Measurements from ENCODE around the gene CSNK2A1.
A peak's percentile ranks its signal among the peaks of the same experiment; 100 is the strongest.

CSNK2A1 gene

DNA sequence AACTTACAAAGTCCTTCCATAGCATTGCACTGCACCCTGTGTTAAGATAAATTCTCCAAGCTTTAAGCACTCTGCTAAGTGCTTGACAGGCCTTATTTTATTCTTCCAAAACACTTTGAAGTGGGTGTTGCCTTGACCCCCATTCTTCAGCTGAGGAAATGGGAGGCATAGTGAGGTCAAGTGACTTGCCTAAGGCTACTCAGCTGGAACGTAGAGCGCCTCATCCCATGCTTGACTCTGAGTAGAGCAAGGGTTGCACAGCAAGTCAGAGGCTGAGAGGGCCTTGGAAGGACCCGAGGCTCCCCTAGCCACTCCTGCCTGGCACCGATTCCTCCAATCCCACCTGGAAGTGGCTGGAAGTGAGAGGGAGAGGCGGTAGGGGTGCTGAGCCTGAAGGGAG, 19.6 kb upstream of the CSNK2A1 start:
- DNase-seq, result no peak

DNA sequence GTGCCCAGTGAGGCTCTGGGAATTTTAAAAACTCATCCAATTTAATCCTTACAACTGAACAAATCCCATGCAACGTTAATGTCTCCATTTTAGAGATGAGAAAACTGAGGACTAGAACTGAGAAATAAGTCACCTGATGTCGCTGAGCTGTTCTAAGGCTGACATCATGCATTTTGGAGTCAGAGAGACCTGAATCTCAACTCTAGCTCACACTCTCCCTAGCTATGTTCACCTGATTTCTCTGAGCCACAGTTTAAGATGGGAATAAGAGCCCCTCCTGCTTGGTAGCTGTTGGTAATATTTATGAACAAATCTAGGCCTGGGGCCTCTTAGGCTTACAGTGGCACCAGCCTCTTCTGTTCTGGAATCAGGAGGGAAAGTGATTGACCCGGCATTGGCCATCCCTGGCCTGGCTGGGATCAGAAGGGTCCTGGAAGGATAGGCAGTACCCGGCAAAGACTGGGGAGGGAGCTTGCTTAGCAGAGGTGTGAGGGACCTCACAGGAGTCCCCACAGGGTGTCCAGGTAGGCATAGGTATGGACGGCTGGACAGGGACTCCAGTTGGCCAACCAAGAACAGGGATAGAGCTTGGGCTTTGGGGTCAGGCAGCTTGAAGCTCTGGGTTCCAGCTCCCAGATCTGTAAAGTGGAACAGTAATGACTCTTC, 18.8 kb upstream of the CSNK2A1 start:
- no peak for DNase-seq

DNA sequence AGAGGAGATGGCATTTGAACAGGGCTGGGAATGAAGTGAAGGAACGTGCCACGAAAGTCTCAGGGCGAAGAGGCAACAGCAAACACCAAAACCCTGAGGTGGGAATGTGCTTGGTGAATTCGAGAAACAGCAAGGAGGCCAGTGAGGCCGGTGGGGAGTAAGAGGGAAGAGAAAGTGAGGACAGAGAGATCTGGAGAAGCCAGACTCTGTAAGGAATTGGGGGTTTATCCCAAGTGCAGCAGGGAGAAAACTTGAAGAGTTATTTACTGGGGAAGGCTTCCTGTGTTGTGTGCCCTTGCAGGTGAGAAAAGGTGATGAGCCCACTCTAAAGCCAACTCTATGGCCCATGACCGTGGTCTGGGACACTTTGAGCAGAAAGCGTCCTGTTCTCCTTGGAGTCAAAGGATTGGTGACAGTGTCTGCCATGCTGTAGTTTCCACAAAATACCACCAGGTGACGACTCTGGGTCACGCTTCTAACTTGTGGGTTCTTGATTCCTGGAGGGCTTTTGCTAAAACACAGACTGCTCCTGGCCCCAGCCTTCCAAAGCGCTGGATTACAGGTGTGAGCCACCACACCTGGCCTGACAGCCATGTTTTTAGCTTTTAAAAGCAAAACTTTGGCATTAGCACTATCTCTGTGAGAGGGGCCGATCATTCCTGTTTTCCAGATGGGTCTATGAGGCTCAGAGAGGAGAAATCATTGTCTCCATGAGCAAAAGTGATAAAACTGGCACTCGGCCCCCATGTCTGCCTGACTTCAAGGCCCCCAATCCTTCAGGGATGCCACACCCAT, 18.0 kb upstream of the CSNK2A1 start:
- peak; percentile 34 for DNase-seq

DNA sequence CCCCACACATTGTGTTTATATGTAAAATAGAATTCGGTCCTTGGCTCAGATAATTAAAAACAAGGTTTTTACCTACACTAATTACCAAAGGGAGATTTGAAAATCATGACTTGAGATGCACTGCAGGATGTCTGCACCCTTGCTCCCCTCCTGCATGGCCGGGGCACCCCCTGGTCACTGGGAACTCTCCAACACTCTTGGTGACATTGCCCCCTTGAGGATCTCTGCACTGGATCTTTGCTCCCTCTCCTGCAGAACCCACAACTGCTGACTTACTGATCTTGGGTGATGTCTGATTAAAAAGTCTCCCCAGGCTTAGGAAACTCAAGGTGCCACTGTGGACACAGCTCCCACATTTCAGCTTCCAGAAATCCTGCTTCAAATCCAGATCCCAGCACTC, 17.1 kb upstream of the CSNK2A1 start:
- DNase-seq, result no peak

DNA sequence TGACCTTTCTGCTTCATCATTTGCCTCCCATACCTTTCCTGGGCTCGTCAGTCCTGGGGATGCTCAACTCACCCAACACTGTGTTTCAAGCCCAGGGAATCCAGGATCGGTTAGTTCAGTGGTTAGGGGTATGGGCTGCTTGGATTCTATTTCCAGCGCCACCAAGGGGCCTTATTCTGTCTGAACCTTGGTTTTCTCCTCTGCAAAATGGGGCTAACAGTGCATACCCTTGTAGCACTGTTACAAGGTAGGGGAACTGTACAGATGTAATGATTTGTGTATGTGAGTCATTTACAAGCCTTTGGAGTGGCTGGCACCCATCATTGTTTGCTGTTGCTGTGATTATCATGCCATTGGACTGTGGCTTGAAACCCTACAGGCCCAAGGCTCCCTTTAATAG, 14.5 kb upstream of the CSNK2A1 start:
- DNase-seq, result no peak

DNA sequence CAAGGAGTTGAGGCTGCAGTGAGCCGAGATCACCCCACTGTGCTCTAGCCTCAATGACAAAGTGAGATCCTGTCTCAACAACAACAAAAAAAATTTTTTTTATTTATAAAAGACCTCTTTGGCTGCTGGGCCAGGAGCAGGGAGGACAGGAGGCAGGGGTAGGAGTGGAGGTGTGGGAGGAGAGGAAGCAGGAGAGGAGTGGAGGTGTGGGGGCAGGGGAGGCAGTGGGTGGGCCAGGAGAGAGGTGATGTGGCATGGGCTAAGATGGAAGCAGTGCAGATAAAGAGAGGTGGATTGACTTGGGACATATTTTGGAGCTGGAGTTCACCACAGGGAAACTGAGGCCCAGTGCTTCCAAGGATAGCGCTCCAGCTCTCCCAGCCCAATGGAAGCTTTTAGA, 13.4 kb upstream of the CSNK2A1 start:
- DNase-seq, result no peak

DNA sequence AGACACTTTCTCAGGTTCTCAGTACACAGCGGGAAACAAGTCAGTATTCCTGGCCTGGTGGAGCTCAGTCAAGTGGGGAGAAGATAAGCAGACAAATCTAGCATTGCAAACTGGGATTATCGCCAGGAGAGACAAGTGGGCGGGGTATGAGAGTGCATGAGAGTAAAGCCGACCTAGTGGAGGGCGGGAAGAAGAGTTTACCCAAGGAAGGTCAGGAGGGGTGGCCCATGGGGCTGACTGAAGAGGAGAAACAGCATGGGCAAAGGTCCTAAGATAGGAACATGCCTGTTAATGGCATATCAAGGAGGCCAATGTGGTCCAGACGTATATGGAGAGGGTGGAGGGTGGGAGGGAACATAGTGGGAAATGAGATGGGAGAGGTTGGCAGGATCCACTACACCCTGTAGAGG, 12.4 kb upstream of the CSNK2A1 start:
- DNase-seq, result peak; percentile 50

DNA sequence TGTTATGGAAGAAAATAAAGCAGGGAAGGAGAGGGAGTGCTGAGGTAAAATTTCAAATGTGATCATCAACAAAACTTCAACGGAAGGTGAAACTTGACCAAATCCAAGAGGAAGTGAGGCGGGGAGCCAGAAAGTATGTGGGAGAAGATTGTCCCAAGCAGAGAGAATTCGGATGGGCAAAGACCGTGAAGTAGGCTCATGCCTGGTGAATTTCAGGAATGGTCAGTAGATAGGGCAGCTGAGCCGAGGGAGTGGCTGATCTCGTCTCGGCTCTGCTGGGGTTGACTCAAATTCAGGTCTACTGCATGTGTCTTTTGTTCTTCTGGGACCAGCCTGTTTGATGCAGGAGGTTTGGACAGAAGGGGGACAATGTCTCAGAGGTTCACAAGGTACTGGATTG, 7.0 kb upstream of the CSNK2A1 start:
- no peak for DNase-seq

DNA sequence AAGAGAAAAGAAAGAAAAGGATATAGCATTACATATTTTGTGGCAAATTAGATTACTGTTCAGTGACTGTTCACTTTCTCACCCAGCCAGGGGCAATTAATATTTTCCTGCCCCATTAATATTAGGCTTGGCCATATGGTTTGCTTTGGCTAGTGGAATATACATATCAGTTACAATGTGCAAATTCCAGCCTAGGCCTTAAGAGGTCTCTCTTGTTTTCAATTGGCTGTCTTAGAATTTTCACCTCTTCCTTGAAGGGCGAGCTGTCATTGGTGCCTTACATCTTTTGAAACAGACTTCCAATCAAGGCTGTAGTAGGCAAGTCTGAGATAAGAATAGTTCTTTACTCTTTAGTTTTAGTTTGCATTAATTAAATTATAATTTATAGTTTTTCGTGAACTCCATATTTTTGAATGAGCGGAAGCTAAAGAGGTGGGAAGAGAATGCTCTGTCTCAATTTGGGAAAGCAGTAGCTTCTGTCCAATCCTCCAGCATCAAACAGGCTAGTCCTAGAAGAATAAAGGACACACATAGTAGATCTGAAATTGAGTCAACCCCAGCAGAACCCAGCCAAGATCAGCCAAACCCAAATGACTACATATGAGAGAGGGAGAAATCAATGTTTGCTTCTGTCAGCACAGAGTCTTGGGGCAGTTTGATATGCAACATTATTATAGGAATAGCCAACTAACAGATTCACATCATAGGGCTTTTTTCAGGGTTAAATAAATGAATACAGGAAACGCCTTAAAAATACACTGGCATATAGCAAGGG, 6.3 kb upstream of the CSNK2A1 start:
- DNase-seq, result no peak

DNA sequence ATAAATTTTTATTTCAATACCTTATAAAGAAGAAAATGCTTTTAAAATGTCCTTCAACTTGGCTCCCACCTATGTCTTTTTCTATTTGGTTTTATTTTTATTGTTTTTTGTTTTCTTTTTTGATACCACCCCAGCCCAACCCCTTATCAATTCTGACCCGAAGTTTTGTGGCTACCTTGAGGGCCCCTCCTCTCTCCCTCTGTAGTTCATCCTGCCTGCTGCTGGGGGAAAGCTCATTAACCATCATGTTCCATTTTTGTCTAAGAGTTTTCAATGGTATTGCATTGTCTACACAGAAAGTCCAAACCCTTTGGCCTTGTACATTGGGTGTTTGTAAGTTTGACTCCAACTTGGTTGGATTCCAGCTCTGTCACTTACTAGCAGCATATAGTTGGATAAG, 5.3 kb upstream of the CSNK2A1 start:
- no peak for DNase-seq

DNA sequence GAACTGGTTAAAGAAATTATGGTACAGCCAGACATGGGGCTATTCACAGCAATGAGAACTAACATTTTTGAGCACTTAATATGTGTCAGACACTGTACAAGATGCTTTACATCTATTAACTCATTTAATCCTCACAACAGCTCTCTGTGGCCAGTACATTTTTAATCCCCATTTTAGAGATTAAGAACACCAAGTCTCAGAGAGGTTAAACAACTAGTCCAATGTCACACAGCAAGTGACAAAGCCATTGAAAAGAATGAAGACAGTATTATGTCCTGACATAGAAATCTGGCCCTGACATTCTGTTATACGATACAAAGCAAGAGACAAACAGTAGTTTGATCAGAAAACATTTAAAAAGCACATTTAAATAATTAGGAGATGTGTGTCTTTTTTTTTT, 3.8 kb upstream of the CSNK2A1 start:
- no peak for DNase-seq

DNA sequence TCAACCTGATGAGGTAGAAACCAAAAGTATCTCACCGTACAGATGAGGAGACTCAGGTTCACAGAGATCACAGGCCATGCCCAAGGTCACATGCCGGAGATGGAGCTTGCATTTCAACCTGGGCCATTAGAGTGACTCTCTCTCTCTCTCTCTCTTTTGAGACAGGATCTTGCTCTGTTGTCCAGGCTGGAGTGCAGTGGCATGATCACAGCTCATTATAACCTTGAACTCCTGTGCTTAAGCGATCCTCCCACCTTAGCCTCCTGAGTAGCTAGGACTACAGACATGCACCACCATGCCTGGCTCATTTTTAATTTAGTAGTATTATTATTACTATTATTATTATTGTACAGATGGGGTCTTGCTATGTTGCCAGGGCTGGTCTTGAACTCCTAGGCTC, 2.8 kb upstream of the CSNK2A1 start:
- DNase-seq, result no peak

DNA sequence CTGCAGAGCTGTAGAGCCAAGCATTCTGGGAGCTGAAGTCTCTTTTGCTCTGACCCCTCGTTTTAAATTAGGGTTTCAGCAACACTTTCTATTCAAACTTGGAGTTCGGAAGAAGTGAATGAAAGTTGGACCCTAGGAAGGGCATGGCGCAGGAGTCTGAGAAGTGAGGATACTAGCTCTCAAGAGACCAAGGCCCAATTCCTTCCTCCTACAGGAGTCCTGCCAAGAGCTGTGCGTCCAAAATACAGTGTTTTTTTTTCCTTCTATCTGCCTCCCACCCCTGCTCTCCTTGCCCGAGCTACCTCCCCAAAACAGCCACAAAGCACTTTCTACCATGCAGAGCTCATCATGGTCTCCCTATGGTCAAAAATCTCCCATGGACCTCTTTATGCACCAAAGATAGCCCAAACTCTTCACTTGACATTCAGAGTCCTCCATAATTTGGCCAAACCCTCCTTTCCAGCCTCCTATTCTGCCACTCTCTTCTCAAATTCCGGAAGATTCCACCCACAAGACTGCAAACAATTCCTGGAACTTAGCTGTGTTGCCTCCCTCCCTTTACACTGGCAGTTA, 649 bp upstream of the CSNK2A1 start:
- DNase-seq, result no peak

DNA sequence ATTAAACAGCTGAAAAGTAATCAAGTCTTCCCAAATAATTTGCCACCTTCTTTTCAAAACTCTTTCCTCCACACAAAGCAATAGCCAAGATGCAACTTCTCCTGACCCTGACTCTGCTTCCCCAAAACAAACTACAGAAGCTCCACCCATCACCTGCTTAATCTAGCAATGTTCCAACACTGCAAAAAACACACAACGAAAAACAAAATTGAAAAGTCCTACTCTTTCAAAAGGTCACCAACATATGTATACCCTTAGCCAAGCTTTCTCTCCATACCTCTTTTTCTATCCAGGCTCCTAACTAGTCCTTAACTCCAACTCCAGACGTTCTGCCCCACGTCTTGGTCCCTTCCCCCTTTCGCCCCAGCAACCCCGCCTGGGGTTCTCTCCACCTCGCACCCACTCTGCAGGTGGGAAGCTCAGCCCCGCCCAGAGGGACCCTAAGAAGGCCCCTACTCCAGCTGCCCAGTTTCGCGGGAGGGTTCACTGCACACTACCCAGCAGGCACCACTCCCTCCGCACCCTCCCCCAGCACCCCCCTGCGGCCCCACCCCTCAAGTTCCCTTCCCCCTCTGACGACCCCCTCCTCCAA, 717 bp downstream of the CSNK2A1 start:
- no peak for DNase-seq

DNA sequence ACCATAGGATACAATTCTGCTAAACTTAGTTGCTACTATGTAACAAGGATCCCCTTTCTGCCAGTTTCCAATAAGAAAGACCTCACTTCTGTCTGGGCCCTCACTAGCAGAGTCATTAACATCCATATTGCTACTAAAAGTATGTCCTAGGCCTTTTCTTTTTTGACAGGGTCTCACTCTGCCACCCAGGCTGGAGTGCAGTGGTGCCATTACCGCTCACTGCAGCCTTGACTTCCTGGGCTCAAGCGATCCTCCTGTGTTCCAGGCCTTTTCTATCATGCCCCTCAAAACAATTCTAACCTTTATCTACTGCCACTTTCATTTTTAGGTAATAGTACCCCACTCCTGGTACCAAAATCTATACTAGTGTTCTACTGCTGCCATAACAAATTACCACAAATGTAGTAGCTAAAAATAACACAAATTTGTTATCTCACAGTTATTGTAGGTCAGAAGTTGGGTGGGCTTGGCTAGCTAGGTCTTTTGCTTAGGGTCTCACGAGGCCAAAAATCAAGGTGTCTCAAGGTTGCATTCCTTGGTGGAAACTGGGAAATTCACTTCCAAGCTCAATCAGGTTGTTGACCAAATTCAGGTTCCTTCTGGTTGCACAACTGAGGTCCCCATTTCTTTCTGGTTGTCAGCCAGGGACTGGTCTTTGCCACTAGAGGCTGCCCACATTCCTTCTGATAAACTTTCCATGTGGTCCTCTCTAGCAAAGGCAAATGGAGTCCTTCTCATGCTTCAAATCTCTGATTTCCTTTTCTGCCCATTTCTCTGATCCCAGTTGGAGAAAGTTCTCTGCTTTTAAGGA, 3.0 kb downstream of the CSNK2A1 start:
- DNase-seq, result no peak

DNA sequence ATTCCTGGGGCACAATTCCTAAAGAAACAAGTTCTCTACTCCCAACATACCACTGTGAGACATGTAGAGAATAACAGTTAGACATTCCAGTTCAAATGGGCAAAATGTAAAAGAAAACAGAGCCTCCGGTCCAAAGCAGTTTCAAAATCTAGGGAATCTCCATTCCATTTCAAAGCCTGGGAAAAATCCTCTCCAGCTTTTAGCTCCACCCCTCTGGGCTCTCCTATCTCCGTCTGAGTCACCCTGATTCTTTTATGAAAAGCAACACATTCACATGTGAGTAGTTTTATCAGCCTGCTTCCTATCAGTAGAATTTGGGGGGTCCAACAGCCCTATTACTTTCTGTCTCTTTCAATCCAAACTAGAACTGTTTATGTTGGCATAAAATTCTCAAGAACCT, 3.7 kb downstream of the CSNK2A1 start:
- DNase-seq, result no peak

DNA sequence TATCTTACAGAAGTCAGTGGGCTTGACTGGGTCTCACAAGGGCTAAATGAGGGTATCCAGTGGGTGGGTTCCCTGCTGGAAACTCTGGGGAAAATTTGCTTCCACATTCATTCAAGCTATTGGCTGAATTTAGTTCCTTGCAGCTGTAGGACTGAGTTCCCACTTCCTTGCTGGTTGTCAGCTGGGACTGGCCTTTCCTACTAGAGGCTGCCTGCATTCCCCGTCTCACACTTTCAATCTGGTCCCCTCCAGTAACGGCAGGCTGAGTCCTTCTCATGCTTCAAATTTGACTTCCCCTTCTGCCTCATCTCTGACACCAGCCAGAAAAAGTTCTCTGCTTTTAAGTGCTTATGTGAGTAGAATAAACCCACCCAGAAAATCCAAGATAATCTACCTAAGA, 4.4 kb downstream of the CSNK2A1 start:
- no peak for DNase-seq

DNA sequence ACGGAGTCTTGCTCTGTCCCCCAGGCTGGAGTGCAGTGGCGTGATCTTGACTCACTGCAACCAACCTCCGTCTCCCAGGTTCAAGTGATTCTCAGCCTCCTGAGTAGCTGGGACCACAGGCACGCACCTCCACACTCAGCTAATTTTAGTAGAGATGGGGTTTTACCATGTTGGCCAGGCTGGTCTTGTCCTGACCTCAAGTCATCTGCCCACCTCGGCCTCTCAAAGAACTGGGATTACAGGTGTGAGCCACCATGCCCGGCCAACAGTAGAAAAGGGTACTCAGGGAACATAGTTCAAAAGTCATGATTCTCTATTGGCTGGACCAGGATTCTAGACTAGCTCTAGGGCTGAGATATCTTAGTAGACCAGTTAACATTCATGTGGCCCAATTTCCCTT, 5.6 kb downstream of the CSNK2A1 start:
- DNase-seq, result no peak

DNA sequence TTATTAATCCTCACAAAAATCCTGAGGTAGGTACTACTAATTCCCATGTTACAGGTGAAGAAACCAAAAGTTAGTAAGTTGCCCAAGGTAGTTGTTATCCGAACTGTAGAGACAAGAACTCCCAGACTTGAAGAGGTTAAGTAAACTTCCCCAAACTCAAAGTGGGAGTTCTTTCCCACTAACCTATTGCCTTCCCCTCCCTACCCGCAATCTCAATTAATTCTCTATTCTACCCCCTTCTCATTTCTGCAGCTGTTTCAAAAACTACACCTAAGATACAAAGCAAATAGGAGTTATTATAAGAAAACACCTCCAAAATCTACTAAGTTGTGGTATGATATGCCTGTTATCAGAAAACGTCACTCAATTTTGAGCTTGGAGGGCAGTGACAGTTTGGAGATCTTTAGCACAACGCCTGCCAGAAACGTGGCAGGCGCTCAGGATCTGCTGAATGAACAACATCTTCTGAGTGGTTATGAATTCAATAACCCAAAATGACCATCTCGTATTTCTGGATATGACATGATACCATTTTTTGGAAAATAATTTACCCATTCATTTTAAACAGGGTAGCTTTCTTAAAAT, 7.1 kb downstream of the CSNK2A1 start:
- DNase-seq, result no peak

DNA sequence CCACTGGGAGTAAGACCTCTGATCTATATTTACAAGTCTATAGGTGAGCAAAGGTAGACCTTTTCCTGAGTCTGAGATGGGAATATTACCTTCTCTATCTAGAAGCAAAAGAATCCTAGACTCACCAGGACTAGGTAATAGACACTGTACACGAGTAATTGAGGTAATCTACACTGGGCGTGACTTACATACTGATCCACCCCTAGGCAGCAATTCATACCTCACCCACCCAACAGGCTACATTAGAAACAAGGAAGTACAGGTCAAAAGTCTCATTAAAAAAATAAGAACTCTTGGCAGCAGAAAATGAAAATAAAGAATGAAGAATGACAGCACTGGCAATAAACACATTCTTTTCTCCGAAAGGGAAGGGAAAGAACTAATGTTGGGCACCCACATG, 7.6 kb downstream of the CSNK2A1 start:
- DNase-seq, result no peak

DNA sequence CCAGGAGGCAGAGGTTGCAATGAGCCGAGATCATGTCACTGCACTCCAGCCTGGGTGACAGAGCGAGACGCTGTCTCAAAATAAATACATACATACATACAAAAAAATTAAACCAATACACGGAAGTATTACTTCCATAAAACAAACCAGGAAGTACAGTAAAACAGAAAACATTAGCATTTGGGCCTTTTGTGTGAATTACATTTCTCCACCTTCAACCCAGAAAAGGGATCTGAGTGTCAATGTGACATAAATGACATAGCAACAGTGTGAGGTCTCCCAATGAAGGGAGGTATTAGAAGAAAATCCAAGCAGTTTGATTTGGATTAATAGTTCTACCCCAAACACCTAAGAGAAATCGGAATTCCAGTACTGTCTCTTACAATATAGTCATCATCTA, 10.1 kb downstream of the CSNK2A1 start:
- no peak for DNase-seq

DNA sequence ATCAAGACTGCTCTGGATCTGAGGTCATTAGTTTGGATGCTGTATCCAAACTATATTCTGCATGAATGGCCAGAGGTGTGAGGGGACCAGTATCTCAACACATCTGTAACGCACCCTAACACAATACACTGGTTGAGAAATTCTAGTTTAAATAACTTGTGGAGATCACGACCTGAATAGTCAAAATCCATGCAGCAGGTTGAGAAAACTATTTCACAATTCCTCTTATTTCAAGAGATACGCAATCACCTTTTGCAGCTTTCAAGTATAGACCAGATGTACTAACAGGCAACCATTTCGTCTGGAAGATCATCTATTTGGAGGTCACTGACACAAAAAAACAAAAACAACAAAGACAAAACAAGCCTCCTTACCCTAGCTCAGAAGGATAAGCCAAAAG, 11.1 kb downstream of the CSNK2A1 start:
- DNase-seq, result no peak
